ACC112 (cell line): ENCODE data around the gene NSMCE3.

Experiments used
- H2AFZ ChIP-seq: fragments of 200-600 bp; sonication (generic); one replicate; pipeline ENCODE4 v1.6.0; 2017; ENCODE audit warnings: antibody characterized with exemption, low read length; ENCODE audit not compliant: unreplicated experiment
- H3K27ac ChIP-seq: fragments of 200-600 bp; sonication (generic); 2 replicates; pipeline ENCODE4 v1.5.1; 2014; ENCODE audit warnings: low read depth, mild to moderate bottlenecking, antibody characterized with exemption, low read length, moderate library complexity
- H3K27me3 ChIP-seq: fragments of 200-600 bp; sonication (generic); 2 replicates; pipeline ENCODE4 v1.6.1; 2014; ENCODE audit warnings: mild to moderate bottlenecking, antibody characterized with exemption, low read length, moderate library complexity, mixed read lengths; ENCODE audit not compliant: insufficient read depth
- H3K36me3 ChIP-seq: fragments of 200-600 bp; sonication (generic); 2 replicates; pipeline ENCODE4 v1.6.1; 2016; ENCODE audit warnings: mild to moderate bottlenecking, antibody characterized with exemption, low read length, moderate library complexity, mixed read lengths; ENCODE audit not compliant: insufficient read depth
- H3K4me1 ChIP-seq: fragments of 200-600 bp; sonication (generic); one replicate; pipeline ENCODE4 v1.6.1; 2016; ENCODE audit warnings: low read length, mixed read lengths; ENCODE audit not compliant: insufficient read depth, unreplicated experiment, control insufficient read depth
- H3K4me3 ChIP-seq: fragments of 200-600 bp; sonication (generic); 2 replicates; pipeline ENCODE4 v1.5.1; 2014; ENCODE audit warnings: mild to moderate bottlenecking, low read depth, low read length
- H3K79me2 ChIP-seq: fragments of 200-600 bp; sonication (generic); one replicate; pipeline ENCODE4 v1.6.0; 2016; ENCODE audit warnings: low read length; ENCODE audit not compliant: control insufficient read depth, unreplicated experiment, insufficient read depth

The NSMCE3 gene

DNA sequence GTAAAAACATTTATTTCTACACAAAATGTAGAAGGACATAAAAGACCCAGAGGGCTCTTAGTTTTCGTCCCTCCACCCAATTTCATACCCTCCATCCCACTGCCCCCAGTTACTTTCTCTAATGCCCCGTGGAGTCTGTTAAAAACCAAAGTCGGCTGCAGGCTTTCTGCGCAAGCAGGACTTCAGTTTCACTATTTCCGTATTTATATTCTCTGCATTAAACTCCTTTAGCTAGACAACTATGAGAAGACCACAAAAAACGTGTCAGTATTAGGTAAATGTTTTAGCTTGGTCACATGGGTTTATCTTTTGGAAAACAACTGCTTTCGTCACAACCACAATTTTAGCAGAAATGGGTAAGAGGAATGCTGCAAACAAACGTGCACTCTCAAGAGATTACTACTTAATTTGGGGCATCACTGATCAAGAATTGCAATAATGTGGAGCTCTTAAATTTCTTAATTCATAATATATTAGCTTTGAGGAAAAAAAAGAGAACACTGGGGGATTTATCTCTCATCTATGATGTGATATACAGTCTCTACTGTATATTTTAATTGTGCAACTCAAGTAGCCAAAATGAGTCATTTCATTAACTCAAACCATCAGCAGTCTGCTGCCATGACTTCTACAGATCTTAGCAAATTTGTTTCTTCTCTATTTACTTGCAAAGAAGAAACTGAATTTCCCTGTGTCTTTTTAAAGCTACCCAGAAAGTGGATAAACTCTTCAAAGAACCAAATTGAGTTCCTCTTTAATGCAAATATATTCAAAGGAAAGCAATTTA, 740 bp upstream of the NSMCE3 start:
- Histone ChIP-seq H3K4me1 (peaks cover 8% of the 10 kb centered on the region), H3K4me3 (peak overlapping the region; percentile 89), H2AFZ (peak overlapping the region; percentile 73), H3K79me2 (peaks cover 16% of the 10 kb centered on the region), H3K27me3 (peaks cover 11% of the 10 kb centered on the region; the same call in 1 of the 2 replicates), H3K36me3 (no peaks in the 10 kb centered on the region), H3K27ac (peak overlapping the region; percentile 3; the same call in 1 of the 2 replicates)

DNA sequence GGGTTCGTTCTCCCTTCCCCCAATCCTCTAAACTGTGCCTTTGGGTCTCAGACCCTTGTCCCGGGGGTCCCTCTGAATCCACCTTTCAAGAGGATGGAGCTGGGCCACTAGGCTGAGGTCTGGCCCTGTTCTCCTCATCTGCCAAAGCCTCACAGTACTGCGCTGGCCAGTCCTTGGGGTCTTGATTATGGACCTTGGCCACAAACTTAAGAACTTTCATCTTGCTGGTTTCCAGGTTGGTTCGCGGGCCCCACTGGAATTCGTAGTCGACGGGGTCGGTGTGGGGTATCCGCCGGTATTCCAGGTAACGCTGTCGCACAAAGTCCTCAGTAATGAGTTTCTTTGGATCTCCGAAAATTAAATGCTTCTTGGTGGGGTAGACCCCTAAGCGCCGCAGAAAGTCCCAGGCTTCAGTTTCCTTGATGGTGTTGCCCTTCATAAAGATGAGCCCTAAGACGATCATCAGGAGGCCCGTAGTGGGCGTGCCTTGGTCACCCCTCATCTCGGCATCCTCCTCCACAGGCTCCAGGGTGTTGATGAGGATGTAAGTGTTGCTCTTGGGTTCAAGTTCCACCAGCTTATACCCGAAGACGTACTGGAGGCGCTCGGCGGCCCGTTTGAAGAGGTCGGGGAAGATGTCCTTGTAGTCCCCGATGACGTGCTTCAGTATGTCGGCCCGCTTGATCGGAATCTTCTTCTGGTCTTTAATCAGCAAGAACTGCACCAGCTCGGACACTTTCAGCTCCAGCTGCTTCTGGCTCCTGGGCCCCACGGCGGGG, 727 bp downstream of the NSMCE3 start:
- H3K27me3 ChIP-seq = no peaks in the 10 kb centered on the region; the same call in 1 of the 2 replicates
- peak overlapping the region; percentile 38; the same call in 1 of the 2 replicates for H3K27ac ChIP-seq
- peak overlapping the region; percentile 77 for H2AFZ ChIP-seq
- peaks cover 16% of the 10 kb centered on the region for H3K79me2 ChIP-seq
- H3K4me1 ChIP-seq = peaks cover 8% of the 10 kb centered on the region
- H3K4me3 ChIP-seq = peak overlapping the region; percentile 89
- no peaks in the 10 kb centered on the region for H3K36me3 ChIP-seq

DNA sequence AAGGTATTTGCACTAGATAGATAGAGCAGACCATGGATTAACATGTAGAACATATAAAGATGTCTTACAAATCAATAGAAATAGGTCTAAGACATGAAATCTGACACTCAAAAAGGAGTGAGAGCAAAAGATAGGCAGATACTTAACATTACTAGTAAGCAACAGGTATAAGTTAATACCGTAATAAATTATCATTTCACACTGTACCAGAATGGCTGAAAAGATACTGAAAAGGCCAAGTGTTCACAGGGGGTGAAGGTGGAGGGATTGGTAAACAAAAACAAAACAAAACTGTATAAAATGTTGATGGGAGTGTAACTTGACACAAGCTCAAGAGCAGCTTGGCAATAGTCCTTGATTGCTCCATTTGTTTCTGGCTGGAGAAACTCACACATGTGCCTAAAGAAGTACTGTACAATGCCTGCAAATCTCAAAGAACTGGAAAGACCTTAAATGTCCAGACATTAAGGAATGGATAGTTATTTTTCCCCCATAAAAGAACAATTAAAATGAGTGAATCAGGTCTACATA, 3.5 kb downstream of the NSMCE3 start:
- H3K79me2 ChIP-seq = peaks cover 16% of the 10 kb centered on the region
- H2AFZ ChIP-seq = no peak overlapping the region
- no peaks in the 10 kb centered on the region for H3K27me3 ChIP-seq
- H3K4me1 ChIP-seq = peaks cover 8% of the 10 kb centered on the region
- H3K4me3 ChIP-seq = no peak overlapping the region
- no peaks in the 10 kb centered on the region for H3K36me3 ChIP-seq
- H3K27ac ChIP-seq = no peak overlapping the region

DNA sequence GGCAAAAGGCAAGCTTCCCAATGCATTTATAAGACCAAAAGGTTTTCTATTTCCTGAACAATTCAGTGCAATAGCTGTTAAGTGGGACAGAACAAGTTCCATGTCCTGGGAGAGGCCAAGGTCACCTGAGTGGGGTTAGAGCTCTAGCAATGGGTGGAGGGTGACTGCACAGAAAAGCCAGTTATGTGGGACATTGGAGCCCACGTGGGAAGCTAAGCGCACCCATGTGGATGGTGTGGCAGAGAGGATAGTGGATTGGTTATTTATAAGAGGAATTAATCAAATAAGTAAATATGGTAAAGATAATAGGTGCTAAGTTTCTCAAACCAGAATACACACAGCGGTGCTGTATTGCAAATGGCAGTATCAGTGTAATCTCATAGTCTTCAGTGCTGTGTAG, 6.3 kb downstream of the NSMCE3 start:
- Histone ChIP-seq H3K27ac (no peak overlapping the region), H3K79me2 (peaks cover 6% of the 10 kb centered on the region), H3K27me3 (peaks cover 9% of the 10 kb centered on the region; the same call in 1 of the 2 replicates)

DNA sequence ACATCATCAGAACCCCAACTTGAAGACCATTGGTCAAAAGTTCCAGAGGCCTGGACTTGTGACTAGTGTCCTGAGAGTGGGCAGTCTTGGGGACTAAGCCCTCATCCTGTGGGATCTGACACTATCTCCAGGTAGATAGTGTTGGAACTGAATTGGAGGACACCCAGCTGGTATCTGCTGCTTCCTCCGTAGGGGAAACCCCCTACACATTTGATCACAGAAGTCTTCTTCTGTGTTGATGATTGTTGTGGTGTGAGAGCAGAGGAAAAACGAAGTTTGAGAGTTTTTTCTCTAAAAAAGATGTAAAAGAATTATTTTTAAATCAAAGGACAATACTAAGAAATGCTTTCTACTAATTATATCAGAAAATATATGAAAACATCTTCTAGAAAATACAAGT, 6.9 kb downstream of the NSMCE3 start:
- Histone ChIP-seq H3K36me3 (no peaks in the 10 kb centered on the region), H3K4me3 (no peak overlapping the region), H3K27ac (no peak overlapping the region), H2AFZ (no peak overlapping the region), H3K79me2 (peaks cover 1% of the 10 kb centered on the region), H3K4me1 (peaks cover 1% of the 10 kb centered on the region), H3K27me3 (peaks cover 9% of the 10 kb centered on the region; the same call in 1 of the 2 replicates)

More for the DNA sequence above, 6.3 kb downstream of the NSMCE3 start:
- H3K4me3 ChIP-seq = no peak overlapping the region
- H2AFZ ChIP-seq = no peak overlapping the region
- no peaks in the 10 kb centered on the region for H3K36me3 ChIP-seq
- peaks cover 5% of the 10 kb centered on the region for H3K4me1 ChIP-seq

DNA sequence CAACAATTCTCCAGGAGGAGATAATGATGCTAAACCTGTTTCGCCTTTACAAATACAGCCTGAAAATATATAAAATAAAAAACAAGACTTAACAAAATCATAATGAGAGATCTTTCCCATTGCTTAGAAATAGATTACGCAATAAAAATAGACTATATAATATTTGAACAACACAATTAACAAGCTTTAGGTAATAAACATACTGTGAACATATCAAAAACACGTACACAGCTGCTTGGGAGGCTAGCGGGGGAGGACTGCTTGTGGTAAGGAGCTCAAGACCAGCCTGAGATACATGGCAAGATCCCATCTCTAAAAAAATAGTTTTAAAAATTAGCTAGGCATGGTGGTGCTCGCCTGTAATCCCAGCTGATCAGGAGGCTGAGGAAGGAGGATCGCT, 8.7 kb downstream of the NSMCE3 start:
- no peaks in the 10 kb centered on the region for H3K4me1 ChIP-seq
- H3K27ac ChIP-seq = no peak overlapping the region
- no peaks in the 10 kb centered on the region for H3K79me2 ChIP-seq
- H3K36me3 ChIP-seq = no peaks in the 10 kb centered on the region
- peaks cover 9% of the 10 kb centered on the region; the same call in 1 of the 2 replicates for H3K27me3 ChIP-seq
- no peak overlapping the region for H2AFZ ChIP-seq
- no peak overlapping the region for H3K4me3 ChIP-seq

DNA sequence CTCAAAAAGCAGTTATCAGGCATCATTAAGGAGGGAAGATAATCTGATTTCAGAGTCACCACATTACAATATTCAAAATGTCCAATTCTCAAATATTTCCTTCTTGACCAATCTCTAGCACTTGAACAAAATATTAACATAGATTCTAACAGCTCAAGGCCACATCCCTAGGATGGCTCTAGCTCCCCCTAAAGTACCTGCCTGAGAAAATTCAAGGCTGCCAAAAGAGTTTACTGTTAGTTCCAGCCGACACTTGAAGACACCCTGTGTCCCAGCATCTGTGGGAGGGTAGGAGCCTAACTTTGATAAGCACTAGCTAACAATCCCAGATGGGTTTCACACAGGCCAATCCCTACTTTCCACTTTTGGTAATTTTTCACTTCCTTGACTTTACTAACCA, 10.4 kb downstream of the NSMCE3 start:
- Histone ChIP-seq H3K27me3 (peaks cover 16% of the 10 kb centered on the region; the same call in 1 of the 2 replicates), H3K27ac (no peak overlapping the region), H3K4me3 (no peak overlapping the region), H3K36me3 (no peaks in the 10 kb centered on the region), H3K4me1 (no peaks in the 10 kb centered on the region), H2AFZ (no peak overlapping the region), H3K79me2 (no peaks in the 10 kb centered on the region)

DNA sequence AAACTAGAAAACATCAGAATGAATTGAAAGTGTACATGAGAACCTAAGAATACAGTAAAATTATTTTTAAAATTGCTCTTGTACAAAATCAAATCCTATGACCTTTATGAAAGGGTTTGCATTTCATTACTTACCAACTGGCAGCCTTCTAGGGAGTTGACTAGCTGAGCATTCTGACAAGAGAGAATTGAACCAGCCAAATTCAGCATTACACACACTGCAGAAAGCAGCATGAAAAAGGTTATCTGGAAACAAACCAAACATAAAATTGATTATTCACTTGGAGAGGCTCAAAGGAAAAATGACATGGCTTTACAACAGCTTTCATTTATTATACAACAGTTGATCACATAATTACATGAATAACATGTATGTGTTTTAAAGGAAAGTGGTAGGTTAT, 17.4 kb downstream of the NSMCE3 start:
- no peak overlapping the region for H3K4me3 ChIP-seq
- peaks cover 18% of the 10 kb centered on the region for H3K27me3 ChIP-seq
- H2AFZ ChIP-seq = no peak overlapping the region
- no peaks in the 10 kb centered on the region for H3K4me1 ChIP-seq
- no peak overlapping the region for H3K27ac ChIP-seq
- no peaks in the 10 kb centered on the region for H3K79me2 ChIP-seq
- no peaks in the 10 kb centered on the region for H3K36me3 ChIP-seq

DNA sequence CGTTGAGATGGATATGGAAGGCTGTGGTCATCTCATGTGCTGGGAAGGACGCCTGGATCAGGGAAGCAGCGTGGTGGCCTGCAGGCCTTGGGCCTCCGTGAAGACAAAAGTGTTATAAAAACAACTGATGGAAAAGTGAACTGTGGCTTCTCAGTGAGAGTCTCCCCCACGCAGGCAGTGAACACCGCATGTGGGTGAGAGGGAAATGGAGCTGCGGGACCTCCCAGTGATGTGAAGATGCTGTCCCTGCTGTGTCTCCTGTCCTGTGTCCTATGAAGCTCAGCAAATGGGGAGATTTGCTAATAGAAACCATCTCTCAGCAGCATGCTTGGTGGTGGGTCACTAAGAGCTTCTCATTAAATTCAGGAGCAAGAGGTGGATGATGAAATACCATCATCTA, 25.1 kb downstream of the NSMCE3 start:
- no peak overlapping the region for H2AFZ ChIP-seq
- H3K4me3 ChIP-seq = no peak overlapping the region
- peaks cover 37% of the 10 kb centered on the region for H3K27me3 ChIP-seq
- H3K27ac ChIP-seq = no peak overlapping the region
- H3K36me3 ChIP-seq = no peaks in the 10 kb centered on the region
- H3K4me1 ChIP-seq = no peaks in the 10 kb centered on the region
- no peaks in the 10 kb centered on the region for H3K79me2 ChIP-seq

DNA sequence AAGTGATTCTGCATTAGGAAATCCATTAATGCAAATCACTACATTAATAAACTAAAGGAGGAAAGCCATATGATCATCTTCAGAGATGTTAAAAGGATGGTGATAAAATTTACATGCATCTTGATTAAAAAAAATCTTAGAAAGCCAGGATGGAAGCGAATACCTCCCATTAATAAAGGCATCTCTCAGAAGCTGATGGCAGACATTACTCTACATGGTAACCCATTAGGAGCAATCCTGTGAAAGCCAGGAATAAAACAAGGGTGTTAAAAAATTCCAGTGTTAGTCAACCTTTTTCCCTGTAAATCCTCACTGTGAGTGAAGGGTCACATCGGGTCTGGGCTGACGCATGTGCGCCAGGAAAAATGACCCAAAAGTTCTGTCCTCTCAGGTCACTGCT, 25.5 kb downstream of the NSMCE3 start:
- H3K36me3 ChIP-seq = no peaks in the 10 kb centered on the region
- no peak overlapping the region for H3K27ac ChIP-seq
- no peak overlapping the region for H3K4me3 ChIP-seq
- no peaks in the 10 kb centered on the region for H3K79me2 ChIP-seq
- no peaks in the 10 kb centered on the region for H3K4me1 ChIP-seq
- no peak overlapping the region for H2AFZ ChIP-seq
- peaks cover 37% of the 10 kb centered on the region for H3K27me3 ChIP-seq
